ENCODE measurements around the gene MLLT6. TPM values are rescaled to one million over a fixed set of nuclear protein-coding genes. Genes with fewer than 3 reads are reported as not detected.
A peak's percentile ranks its signal among the peaks of the same experiment; 100 is the strongest.

MLLT6 gene
- total and polyA plus RNA-seq, 2 of the 4 experiments (the other 2 are of a cell fraction), result 7.2 to 21.2 TPM

DNA sequence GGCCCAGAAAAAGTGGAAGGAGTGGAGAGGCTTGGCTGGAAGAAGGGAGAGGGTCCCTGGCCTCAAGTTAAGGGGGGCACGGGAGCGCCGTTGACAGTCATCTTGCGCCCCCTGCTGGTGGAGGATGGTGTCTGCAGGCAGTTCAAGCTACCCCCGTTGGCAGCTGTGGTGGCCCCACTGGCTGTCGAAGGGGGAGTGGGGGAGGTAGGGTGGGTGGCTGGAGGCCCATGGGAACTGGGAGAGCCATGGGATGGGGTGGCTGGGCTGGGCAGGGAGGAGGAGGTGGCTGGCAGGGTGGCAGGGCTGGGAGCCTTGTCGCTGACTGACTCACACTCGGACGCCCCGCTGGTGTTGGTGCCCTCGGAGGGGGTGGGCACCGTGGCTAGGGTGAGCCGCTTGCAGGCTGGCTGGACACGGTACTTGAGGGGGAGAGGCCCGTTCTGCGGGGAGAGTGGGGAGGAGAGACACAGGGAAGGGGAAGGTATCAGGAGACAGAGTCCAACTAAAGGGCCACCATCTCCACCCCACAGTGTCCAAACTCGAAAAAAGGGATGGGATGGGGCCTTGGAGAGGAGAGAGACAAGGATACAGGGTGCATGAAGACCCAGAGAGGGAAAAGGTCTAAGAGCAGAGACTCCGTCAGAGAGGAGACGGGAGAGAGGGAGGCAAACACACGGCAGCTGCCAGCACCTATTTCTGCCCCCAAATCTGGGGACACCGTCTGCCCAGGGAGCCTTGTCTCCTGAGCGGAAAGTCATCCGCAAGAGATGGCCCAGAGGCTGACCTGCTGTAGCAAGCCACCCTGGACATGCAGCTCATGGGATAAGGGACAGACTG, 30.3 kb downstream of the MLLT6 start:
- Histone ChIP-seq H3K27ac (ENCODE audit: insufficient read depth, low read length) (no peak overlapping the region), H3K56ac (ENCODE audit: extremely low read depth, insufficient read depth, low read length) (no peak overlapping the region), H3K9me3 (ENCODE audit: control insufficient read depth, insufficient read depth, low read length) (no peaks in the 10 kb centered on the region), H4K91ac (ENCODE audit: insufficient read depth, low read depth, low read length) (no peak overlapping the region), H3K14ac (replicated peaks; ENCODE audit: low read depth, low read length) (no peak overlapping the region), H3K4me2 (ENCODE audit: low read depth, low read length) (no peak overlapping the region), H3K9ac (ENCODE audit: low read depth, low read length) (no peak overlapping the region), H3K18ac (ENCODE audit: low read depth, low read length) (no peak overlapping the region), H2AK9ac (replicated peaks; ENCODE audit: low read depth, low read length, poor library complexity) (peak overlapping the region; percentile 59), H4K8ac (ENCODE audit: low read depth in 2 of 2, low read length in 2 of 2) (no peak overlapping the region), H2AFZ (replicated peaks; ENCODE audit: low read length, poor library complexity) (peak overlapping the region; percentile 53), H3K79me1 (ENCODE audit: low read depth in 1 of 2, low read length in 2 of 2) (peaks cover 10 to 76% of the 10 kb centered on the region in 2 experiments; a peak in 3 of 4 replicates), H3K27me3 (ENCODE audit: control insufficient read depth, insufficient read depth, low read length) (no peaks in the 10 kb centered on the region), H3K4me1 (ENCODE audit: control insufficient read depth, insufficient read depth, low read length) (peaks cover 13% of the 10 kb centered on the region), H3K36me3 (ENCODE audit: control insufficient read depth, insufficient read depth, low read length) (peaks cover 58% of the 10 kb centered on the region), H3K23ac (ENCODE audit: low read depth, low read length) (no peak overlapping the region), H4K5ac (ENCODE audit: low read depth, low read length) (no peak overlapping the region), H2AK5ac (ENCODE audit: low read depth, low read length) (no peak overlapping the region), H4K20me1 (ENCODE audit: insufficient read depth, low read length) (peaks cover 52% of the 10 kb centered on the region), H3K4ac (ENCODE audit: low read depth, low read length) (no peak overlapping the region), H3K9me1 (ENCODE audit: insufficient read depth, low read length) (no peaks in the 10 kb centered on the region), H2BK20ac (ENCODE audit: low read depth, low read length) (no peak overlapping the region), H3K4me3 (ENCODE audit: insufficient read depth, low read depth, low read length) (no peak overlapping the region), H2BK15ac (ENCODE audit: low read depth, low read length) (no peak overlapping the region), H2BK5ac (ENCODE audit: low read depth, low read length, poor library complexity, severe bottlenecking) (no peak overlapping the region), H2BK120ac (ENCODE audit: low read depth, low read length) (no peak overlapping the region)
- DNase-seq (no peak), ATAC-seq (ENCODE audit: low read depth) (peak; percentile 48)
- CTCF ChIA-PET, result interaction anchor here (0.6 to 3.0 kb wide), 3 partner anchors 14 to 72 kb away, joined by 3 to 8 read pairs (median 4); no protein-coding TSS in a partner anchor
- 98% methylated on average over 6 of the region's 23 CpGs; no CpG with 5 or more reads in 1 of the 2 experiments for WGBS, 2 experiments (ENCODE audit: extremely low coverage in 2 of 2, insufficient read length in 1 of 2)
- dilution Hi-C loops (cut with HindIII; ENCODE audit: low sequenced_read_pairs, unreplicated experiment) (no loop called here), intact Hi-C loops (cut with micrococcal nuclease) (loop anchor here (2.0 kb wide), 1 partner anchor 59 kb away; no protein-coding TSS in a partner anchor), in situ Hi-C loops (cut with MboI; ENCODE audit: low sequenced_read_pairs) (no loop called here)
- TF ChIP-seq SMC3 (IDR thresholded peaks at IDR 0.05; ENCODE audit: low read depth, low read length) (peak; percentile 59), MAZ (IDR thresholded peaks at IDR 0.05; ENCODE audit: borderline replicate concordance, low read depth, low read length) (no peak; the same call in 1 of the 2 replicates), NFE2L2 (IDR thresholded peaks at IDR 0.05; ENCODE audit: low read depth, low read length) (no peak), MXI1 (IDR thresholded peaks at IDR 0.05; ENCODE audit: borderline replicate concordance, low read depth, low read length) (no peak), RAD21 (IDR thresholded peaks at IDR 0.05; ENCODE audit: low read length) (peak; percentile 74), POLR2A (IDR thresholded peaks at IDR 0.05; ENCODE audit: low read depth, low read length) (no peak), BHLHE40 (IDR thresholded peaks at IDR 0.05; ENCODE audit: low read depth, low read length) (no peak), RFX5 (IDR thresholded peaks at IDR 0.05; ENCODE audit: low read depth, low read length) (no peak)
- TF ChIP-seq, protein P1, sequence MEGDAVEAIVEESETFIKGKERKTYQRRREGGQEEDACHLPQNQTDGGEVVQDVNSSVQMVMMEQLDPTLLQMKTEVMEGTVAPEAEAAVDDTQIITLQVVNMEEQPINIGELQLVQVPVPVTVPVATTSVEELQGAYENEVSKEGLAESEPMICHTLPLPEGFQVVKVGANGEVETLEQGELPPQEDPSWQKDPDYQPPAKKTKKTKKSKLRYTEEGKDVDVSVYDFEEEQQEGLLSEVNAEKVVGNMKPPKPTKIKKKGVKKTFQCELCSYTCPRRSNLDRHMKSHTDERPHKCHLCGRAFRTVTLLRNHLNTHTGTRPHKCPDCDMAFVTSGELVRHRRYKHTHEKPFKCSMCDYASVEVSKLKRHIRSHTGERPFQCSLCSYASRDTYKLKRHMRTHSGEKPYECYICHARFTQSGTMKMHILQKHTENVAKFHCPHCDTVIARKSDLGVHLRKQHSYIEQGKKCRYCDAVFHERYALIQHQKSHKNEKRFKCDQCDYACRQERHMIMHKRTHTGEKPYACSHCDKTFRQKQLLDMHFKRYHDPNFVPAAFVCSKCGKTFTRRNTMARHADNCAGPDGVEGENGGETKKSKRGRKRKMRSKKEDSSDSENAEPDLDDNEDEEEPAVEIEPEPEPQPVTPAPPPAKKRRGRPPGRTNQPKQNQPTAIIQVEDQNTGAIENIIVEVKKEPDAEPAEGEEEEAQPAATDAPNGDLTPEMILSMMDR (conservative IDR thresholded peaks at IDR 0.05; ENCODE audit: low read depth, low read length), result peak; percentile 76
- TSS peak; percentile 83 for BruUV-seq (replicated peaks)
- POLR2A ChIA-PET (ENCODE audit: unreplicated experiment), result interaction anchor here (0.6 kb wide), 1 partner anchor 386 kb away, joined by 5 read pairs; no protein-coding TSS in a partner anchor
